Duodenal mucosa (tissue), 2 donors: ENCODE data around the gene PPP2R2B.

ENCODE experiments used
- H3K27ac ChIP-seq: one replicate; pipeline ENCODE4 v1.7.0; 2013; ENCODE audit warnings: low read depth, low read length
- H3K27me3 ChIP-seq, 2 donors: one replicate each; pipeline ENCODE4 v1.7.0; 2013; ENCODE audit warnings: low read length in 2 of 2, control low read depth in 1 of 2; ENCODE audit not compliant: insufficient read depth in 2 of 2, control insufficient read depth in 1 of 2
- H3K36me3 ChIP-seq, 2 donors: one replicate each; pipeline ENCODE4 v1.7.0; 2013; ENCODE audit warnings: low read length in 2 of 2, control low read depth in 1 of 2; ENCODE audit not compliant: insufficient read depth in 2 of 2, control insufficient read depth in 1 of 2
- H3K4me1 ChIP-seq, 2 donors: one replicate each; pipeline ENCODE4 v1.7.0; 2013; ENCODE audit warnings: low read length in 2 of 2, control low read depth in 1 of 2; ENCODE audit not compliant: insufficient read depth in 2 of 2, control insufficient read depth in 1 of 2
- H3K4me3 ChIP-seq, 2 donors: one replicate each; pipeline ENCODE4 v1.7.0; 2013; ENCODE audit warnings: low read length in 2 of 2, low read depth in 1 of 2
- H3K9ac ChIP-seq, 2 donors: one replicate each; pipeline ENCODE4 v1.7.0; 2013; ENCODE audit warnings: low read length in 2 of 2, low read depth in 1 of 2
- H3K9me3 ChIP-seq, 2 donors: one replicate each; pipeline ENCODE4 v1.7.0; 2013; ENCODE audit warnings: low read length in 2 of 2, control low read depth in 1 of 2; ENCODE audit not compliant: control insufficient read depth in 1 of 2

Gene PPP2R2B

GRCh38 chr5:146553446-146553845 is 325.1 kb downstream of the PPP2R2B start:
- no peaks in the 10 kb centered on the region for H3K36me3 ChIP-seq
- H3K4me1 ChIP-seq, result no peaks in the 10 kb centered on the region
- H3K4me3 ChIP-seq, result no peak overlapping the region
- no peak overlapping the region for H3K27ac ChIP-seq
- no peak overlapping the region for H3K9ac ChIP-seq
- no peaks in the 10 kb centered on the region for H3K27me3 ChIP-seq
- no peaks in the 10 kb centered on the region for H3K9me3 ChIP-seq

- H3K36me3 ChIP-seq, result no peaks in the 10 kb centered on the region
- H3K9ac ChIP-seq, result no peak overlapping the region
- no peaks in the 10 kb centered on the region for H3K9me3 ChIP-seq
- H3K4me1 ChIP-seq, result no peaks in the 10 kb centered on the region
- H3K27me3 ChIP-seq, result no peaks in the 10 kb centered on the region
- no peak overlapping the region for H3K4me3 ChIP-seq
- no peak overlapping the region for H3K27ac ChIP-seq
These were observed 328.9 kb downstream of the PPP2R2B start for GRCh38 chr5:146549615-146550014.

GRCh38 chr5:146548781-146549449 is 329.6 kb downstream of the PPP2R2B start:
- no peaks in the 10 kb centered on the region for H3K36me3 ChIP-seq
- H3K4me1 ChIP-seq, result no peaks in the 10 kb centered on the region
- no peaks in the 10 kb centered on the region for H3K9me3 ChIP-seq
- no peaks in the 10 kb centered on the region for H3K27me3 ChIP-seq
- H3K27ac ChIP-seq, result no peak overlapping the region
- H3K4me3 ChIP-seq, result no peak overlapping the region
- H3K9ac ChIP-seq, result no peak overlapping the region

GRCh38 chr5:146544232-146544631 is 334.3 kb downstream of the PPP2R2B start:
- H3K9ac ChIP-seq, result no peak overlapping the region
- H3K4me3 ChIP-seq, result no peak overlapping the region
- H3K27me3 ChIP-seq, result no peaks in the 10 kb centered on the region
- H3K9me3 ChIP-seq, result no peaks in the 10 kb centered on the region
- no peaks in the 10 kb centered on the region for H3K36me3 ChIP-seq
- H3K27ac ChIP-seq, result no peak overlapping the region
- no peaks in the 10 kb centered on the region for H3K4me1 ChIP-seq

- H3K27ac ChIP-seq, result no peak overlapping the region
- no peaks in the 10 kb centered on the region for H3K4me1 ChIP-seq
- no peaks in the 10 kb centered on the region for H3K36me3 ChIP-seq
- no peaks in the 10 kb centered on the region for H3K27me3 ChIP-seq
- H3K4me3 ChIP-seq, result no peak overlapping the region
- H3K9ac ChIP-seq, result no peak overlapping the region
- H3K9me3 ChIP-seq, result no peaks in the 10 kb centered on the region
These were observed 336.4 kb downstream of the PPP2R2B start for GRCh38 chr5:146541958-146542849.

GRCh38 chr5:146540414-146540813 is 338.1 kb downstream of the PPP2R2B start:
- no peak overlapping the region for H3K4me3 ChIP-seq
- H3K36me3 ChIP-seq, result no peaks in the 10 kb centered on the region
- H3K27ac ChIP-seq, result no peak overlapping the region
- H3K9me3 ChIP-seq, result no peaks in the 10 kb centered on the region
- no peaks in the 10 kb centered on the region for H3K27me3 ChIP-seq
- H3K4me1 ChIP-seq, result no peaks in the 10 kb centered on the region
- H3K9ac ChIP-seq, result no peak overlapping the region

- no peak overlapping the region for H3K4me3 ChIP-seq
- H3K9me3 ChIP-seq, result no peaks in the 10 kb centered on the region
- H3K27ac ChIP-seq, result no peak overlapping the region
- H3K36me3 ChIP-seq, result no peaks in the 10 kb centered on the region
- no peak overlapping the region for H3K9ac ChIP-seq
- no peaks in the 10 kb centered on the region for H3K27me3 ChIP-seq
- no peaks in the 10 kb centered on the region for H3K4me1 ChIP-seq
These were observed 338.6 kb downstream of the PPP2R2B start for GRCh38 chr5:146539973-146540372.

- H3K27me3 ChIP-seq, result no peaks in the 10 kb centered on the region
These were observed 340.1 kb downstream of the PPP2R2B start for GRCh38 chr5:146538432-146538831.

GRCh38 chr5:146533882-146534281 is 344.7 kb downstream of the PPP2R2B start:
- Histone ChIP-seq H3K27ac (no peak overlapping the region), H3K36me3 (no peaks in the 10 kb centered on the region), H3K9ac (no peak overlapping the region), H3K9me3 (no peaks in the 10 kb centered on the region), H3K4me3 (no peak overlapping the region), H3K4me1 (no peaks in the 10 kb centered on the region), H3K27me3 (no peaks in the 10 kb centered on the region)

More at GRCh38 chr5:146538432-146538831, 340.1 kb downstream of the PPP2R2B start:
- no peaks in the 10 kb centered on the region for H3K36me3 ChIP-seq
- no peak overlapping the region for H3K27ac ChIP-seq
- H3K9me3 ChIP-seq, result no peaks in the 10 kb centered on the region
- no peak overlapping the region for H3K4me3 ChIP-seq
- no peaks in the 10 kb centered on the region for H3K4me1 ChIP-seq
- no peak overlapping the region for H3K9ac ChIP-seq

- Histone ChIP-seq H3K9ac (no peak overlapping the region), H3K27me3 (no peaks in the 10 kb centered on the region), H3K4me1 (no peaks in the 10 kb centered on the region), H3K4me3 (no peak overlapping the region), H3K36me3 (no peaks in the 10 kb centered on the region), H3K27ac (no peak overlapping the region), H3K9me3 (no peaks in the 10 kb centered on the region)
These were observed 345.2 kb downstream of the PPP2R2B start for GRCh38 chr5:146533260-146533857.
